SU-DHL-6 (cell line): ENCODE data around the gene CPT1B.

Experiments used
- H2AFZ ChIP-seq: fragments of 200-600 bp; sonication (generic); 2 replicates; pipeline ENCODE4 v1.6.1; 2014; ENCODE audit warnings: low read depth, mild to moderate bottlenecking, moderate library complexity, mixed read lengths, antibody characterized with exemption, low read length; ENCODE audit not compliant: severe bottlenecking
- H3F3A ChIP-seq: fragments of 200-600 bp; shearing (Covaris generic); 2 replicates; pipeline ENCODE4 v1.6.0; 2016; ENCODE audit warnings: antibody characterized with exemption, mild to moderate bottlenecking; ENCODE audit not compliant: insufficient read depth
- H3K27ac ChIP-seq: fragments of 200-600 bp; sonication (generic); 2 replicates; pipeline ENCODE4 v1.5.1; 2016; ENCODE audit warnings: low read depth, mild to moderate bottlenecking, low read length, moderate library complexity, mixed read lengths
- H3K27me3 ChIP-seq: fragments of 200-600 bp; sonication (generic), shearing (Covaris generic); 2 replicates; pipeline ENCODE4 v1.6.0; 2014; ENCODE audit warnings: mild to moderate bottlenecking, low read length
- H3K36me3 ChIP-seq: fragments of 200-600 bp; sonication (generic); 2 replicates; pipeline ENCODE4 v1.6.1; 2014; ENCODE audit warnings: mild to moderate bottlenecking, low read length, mixed read lengths
- H3K4me2 ChIP-seq: fragments of 300-600, 200-600 bp; shearing (Covaris generic), sonication (generic); 2 replicates; pipeline ENCODE4 v1.6.0; 2014; ENCODE audit warnings: low read length, low read depth, mild to moderate bottlenecking; ENCODE audit not compliant: poor library complexity, severe bottlenecking
- H3K4me3 ChIP-seq: fragments of 200-600 bp; sonication (generic); 2 replicates; pipeline ENCODE4 v1.5.1; 2014; ENCODE audit warnings: antibody characterized with exemption, low read length, mild to moderate bottlenecking, mixed read lengths; ENCODE audit not compliant: insufficient read depth, poor library complexity, severe bottlenecking
- H3K79me2 ChIP-seq: fragments of 200-600 bp; sonication (generic); 2 replicates; pipeline ENCODE4 v1.6.1; 2014; ENCODE audit warnings: mild to moderate bottlenecking, low read length, moderate library complexity; ENCODE audit not compliant: insufficient read depth
- H3K9ac ChIP-seq: fragments of 200-600 bp; sonication (generic); 2 replicates; pipeline ENCODE4 v1.7.0; 2014; ENCODE audit warnings: mild to moderate bottlenecking, low read length
- H3K9me2 ChIP-seq: fragments of 200-600 bp; sonication (generic); replicated peaks from 2 replicates; pipeline ENCODE4 v1.6.1; 2014; ENCODE audit warnings: low read length; ENCODE audit not compliant: insufficient read depth
- H3K9me3 ChIP-seq: fragments of 200-600 bp; sonication (generic); 2 replicates; pipeline ENCODE4 v1.6.1; 2014; ENCODE audit warnings: low read length, mixed read lengths; ENCODE audit not compliant: insufficient read depth
- H4K20me1 ChIP-seq: fragments of 200-600 bp; sonication (generic); 2 replicates; pipeline ENCODE4 v1.6.1; 2014; ENCODE audit warnings: low read depth, mild to moderate bottlenecking, antibody characterized with exemption, low read length, moderate library complexity, mixed read lengths
- EZH2phosphoT487 ChIP-seq: fragments of 200-600 bp; sonication (generic), shearing (Covaris generic); conservative IDR thresholded peaks from 2 replicates; pipeline ENCODE4 v1.6.1; 2018; ENCODE audit warnings: mild to moderate bottlenecking, antibody characterized with exemption, low read length, moderate library complexity, mixed read lengths
- TF ChIP-seq, protein P1 (sequence below): fragments of 200-600 bp; sonication (generic); IDR thresholded peaks from one replicate; pipeline ENCODE4 v1.5.1; 2017; ENCODE audit warnings: antibody characterized with exemption, mild to moderate bottlenecking, low read length, moderate library complexity; ENCODE audit not compliant: insufficient read depth, poor library complexity, severe bottlenecking

CPT1B gene

GRCh38 chr22:50570861-50571260, 7.4 kb downstream of the CPT1B start:
- H4K20me1 ChIP-seq = no peaks in the 10 kb centered on the region
- no peak overlapping the region for H3K27ac ChIP-seq
- no peak for TF ChIP-seq EZH2phosphoT487
- TF ChIP-seq, protein P1, sequence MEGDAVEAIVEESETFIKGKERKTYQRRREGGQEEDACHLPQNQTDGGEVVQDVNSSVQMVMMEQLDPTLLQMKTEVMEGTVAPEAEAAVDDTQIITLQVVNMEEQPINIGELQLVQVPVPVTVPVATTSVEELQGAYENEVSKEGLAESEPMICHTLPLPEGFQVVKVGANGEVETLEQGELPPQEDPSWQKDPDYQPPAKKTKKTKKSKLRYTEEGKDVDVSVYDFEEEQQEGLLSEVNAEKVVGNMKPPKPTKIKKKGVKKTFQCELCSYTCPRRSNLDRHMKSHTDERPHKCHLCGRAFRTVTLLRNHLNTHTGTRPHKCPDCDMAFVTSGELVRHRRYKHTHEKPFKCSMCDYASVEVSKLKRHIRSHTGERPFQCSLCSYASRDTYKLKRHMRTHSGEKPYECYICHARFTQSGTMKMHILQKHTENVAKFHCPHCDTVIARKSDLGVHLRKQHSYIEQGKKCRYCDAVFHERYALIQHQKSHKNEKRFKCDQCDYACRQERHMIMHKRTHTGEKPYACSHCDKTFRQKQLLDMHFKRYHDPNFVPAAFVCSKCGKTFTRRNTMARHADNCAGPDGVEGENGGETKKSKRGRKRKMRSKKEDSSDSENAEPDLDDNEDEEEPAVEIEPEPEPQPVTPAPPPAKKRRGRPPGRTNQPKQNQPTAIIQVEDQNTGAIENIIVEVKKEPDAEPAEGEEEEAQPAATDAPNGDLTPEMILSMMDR = no peak
- no peaks in the 10 kb centered on the region for H3K9me3 ChIP-seq
- no peaks in the 10 kb centered on the region for H3K27me3 ChIP-seq
- H3K4me2 ChIP-seq = no peak overlapping the region
- H3K36me3 ChIP-seq = peaks cover 4% of the 10 kb centered on the region; the same call in 1 of the 2 replicates
- H3K9me2 ChIP-seq = no peaks in the 10 kb centered on the region
- no peak overlapping the region for H3K4me3 ChIP-seq
- no peak overlapping the region for H3K9ac ChIP-seq
- H3F3A ChIP-seq = no peaks in the 10 kb centered on the region; the same call in 1 of the 2 replicates
- no peak overlapping the region for H2AFZ ChIP-seq
- H3K79me2 ChIP-seq = no peaks in the 10 kb centered on the region

GRCh38 chr22:50569896-50570535, 8.2 kb downstream of the CPT1B start:
- no peak overlapping the region for H3K4me3 ChIP-seq
- no peak for TF ChIP-seq EZH2phosphoT487
- TF ChIP-seq, protein P1 = no peak
- H3K9ac ChIP-seq = no peak overlapping the region
- H2AFZ ChIP-seq = no peak overlapping the region
- H3K27ac ChIP-seq = no peak overlapping the region
- no peaks in the 10 kb centered on the region for H4K20me1 ChIP-seq
- H3K79me2 ChIP-seq = no peaks in the 10 kb centered on the region
- peaks cover 4% of the 10 kb centered on the region; the same call in 1 of the 2 replicates for H3K36me3 ChIP-seq
- H3K9me2 ChIP-seq = no peaks in the 10 kb centered on the region
- peaks cover 3% of the 10 kb centered on the region; the same call in 1 of the 2 replicates for H3F3A ChIP-seq
- H3K4me2 ChIP-seq = no peak overlapping the region
- H3K9me3 ChIP-seq = no peaks in the 10 kb centered on the region
- H3K27me3 ChIP-seq = no peaks in the 10 kb centered on the region

GRCh38 chr22:50569041-50569459, 9.2 kb downstream of the CPT1B start:
- no peak overlapping the region for H3K27ac ChIP-seq
- H4K20me1 ChIP-seq = no peaks in the 10 kb centered on the region
- no peak overlapping the region for H3K9ac ChIP-seq
- no peak overlapping the region for H3K4me3 ChIP-seq
- H3K9me2 ChIP-seq = no peaks in the 10 kb centered on the region
- no peak overlapping the region for H2AFZ ChIP-seq
- no peaks in the 10 kb centered on the region for H3K27me3 ChIP-seq
- H3K9me3 ChIP-seq = no peaks in the 10 kb centered on the region
- H3F3A ChIP-seq = peaks cover 3% of the 10 kb centered on the region; the same call in 1 of the 2 replicates
- H3K79me2 ChIP-seq = no peaks in the 10 kb centered on the region
- H3K36me3 ChIP-seq = peaks cover 4% of the 10 kb centered on the region; the same call in 1 of the 2 replicates
- TF ChIP-seq EZH2phosphoT487 = no peak
- TF ChIP-seq, protein P1 = no peak
- no peak overlapping the region for H3K4me2 ChIP-seq
